ENCODE results near the gene EDC3. TPM values are rescaled to one million over a fixed set of nuclear protein-coding genes. Genes with fewer than 3 reads are reported as not detected.

Gene EDC3
- total and polyA plus RNA-seq, 7 donors = 11.6 to 22.0 (median 16.8) TPM

DNA sequence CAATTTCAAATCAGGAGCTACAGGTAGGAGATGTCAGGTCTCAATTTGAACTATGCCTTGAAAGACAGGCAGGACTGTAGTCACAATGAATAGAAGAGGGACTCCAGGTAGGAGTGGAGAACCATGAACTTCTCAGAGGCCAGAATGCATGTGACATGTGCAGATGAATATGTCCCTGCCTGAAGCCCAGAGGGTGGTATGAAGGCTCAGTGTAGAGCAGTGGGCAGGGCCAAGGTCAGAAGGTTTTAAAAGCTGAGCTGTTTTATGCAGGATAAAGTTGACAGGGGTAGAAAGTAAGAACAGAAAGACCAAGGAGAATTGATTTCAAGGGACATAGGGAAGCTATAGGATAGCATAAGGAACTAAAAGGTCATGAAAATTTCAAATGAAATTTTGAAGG, 49.3 kb downstream of the EDC3 start:
- TF ChIP-seq CTCF (IDR thresholded peaks at IDR 0.05) (no peak), POLR2AphosphoS5 (IDR thresholded peaks at IDR 0.05) (no peak), POLR2A (IDR thresholded peaks at IDR 0.05) (no peak), EP300 (IDR thresholded peaks at IDR 0.05) (no peak)
- H3K4me3 ChIP-seq = no peak overlapping the region
- intact Hi-C loops (cut with DNase I) = no loop called here
- H3K27ac ChIP-seq = no peak overlapping the region
- no peaks in the 10 kb centered on the region for H3K9me3 ChIP-seq
- H3K27me3 ChIP-seq = no peaks in the 10 kb centered on the region
- no peak for DNase-seq
- H3K4me1 ChIP-seq = peaks cover 0 to 31% (median 26%) of the 10 kb centered on the region in 4 donors
- H3K36me3 ChIP-seq = peaks cover 0 to 6% (median 0%) of the 10 kb centered on the region in 4 donors

- Histone ChIP-seq H3K9me3 (no peaks in the 10 kb centered on the region), H3K4me3 (no peak overlapping the region), H3K4me1 (peaks cover 0 to 18% (median 17%) of the 10 kb centered on the region in 4 donors), H3K27me3 (no peaks in the 10 kb centered on the region), H3K27ac (peak overlapping the region in 2 of 4 donors; percentile 22 to 30), H3K36me3 (peaks cover 0 to 31% (median 13%) of the 10 kb centered on the region in 4 donors)
- DNase-seq = no peak
- WGBS, 2 donors = 41 to 80% methylated on average over 2 of the region's 2 CpGs
- intact Hi-C loops (cut with DNase I) = no loop called here
- TF ChIP-seq EP300 (IDR thresholded peaks at IDR 0.05) = no peak
- no peak for TF ChIP-seq POLR2A (IDR thresholded peaks at IDR 0.05)
- no peak for TF ChIP-seq POLR2AphosphoS5 (IDR thresholded peaks at IDR 0.05)
- TF ChIP-seq CTCF (IDR thresholded peaks at IDR 0.05) = no peak
These were observed 52.1 kb downstream of the EDC3 start for GRCh38 chr15:74643665-74644204.

GRCh38 chr15:74642734-74643664, 52.8 kb downstream of the EDC3 start:
- no peak overlapping the region for H3K4me3 ChIP-seq
- intact Hi-C loops (cut with DNase I) = no loop called here
- H3K27ac ChIP-seq = peak overlapping the region in 3 of 4 donors; percentile 22 to 30 (median 22)
- H3K36me3 ChIP-seq = peaks cover 0 to 36% (median 15%) of the 10 kb centered on the region in 4 donors
- TF ChIP-seq CTCF (IDR thresholded peaks at IDR 0.05) = no peak
- no peak for DNase-seq
- H3K27me3 ChIP-seq = no peaks in the 10 kb centered on the region
- no peaks in the 10 kb centered on the region for H3K9me3 ChIP-seq
- WGBS, 2 donors = 16 to 60% methylated on average over 11 of the region's 11 CpGs
- peaks cover 0 to 18% (median 17%) of the 10 kb centered on the region in 4 donors for H3K4me1 ChIP-seq

DNA sequence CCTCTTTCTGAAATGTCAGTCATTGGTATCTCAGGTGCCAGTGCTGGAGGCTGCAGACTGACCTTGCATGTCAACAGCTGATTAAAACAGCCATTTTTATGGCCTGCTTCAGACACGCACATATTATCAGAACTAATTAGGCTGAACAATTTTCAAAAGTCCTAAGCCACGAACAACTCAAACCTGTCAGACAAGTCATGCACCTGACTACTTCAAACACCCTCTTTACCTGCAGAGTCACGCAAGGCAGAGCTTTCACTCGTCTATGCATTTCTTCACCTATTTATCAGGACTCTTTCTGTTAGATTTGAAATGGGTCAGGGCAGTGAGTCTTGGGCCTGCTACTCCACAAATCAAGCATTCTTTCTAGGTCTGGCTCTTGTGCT, 53.5 kb downstream of the EDC3 start:
- WGBS, 2 donors = 21 to 67% methylated on average over 4 of the region's 4 CpGs
- H3K9me3 ChIP-seq = no peaks in the 10 kb centered on the region
- H3K36me3 ChIP-seq = peaks cover 0 to 43% (median 17%) of the 10 kb centered on the region in 4 donors
- no peaks in the 10 kb centered on the region for H3K27me3 ChIP-seq
- H3K27ac ChIP-seq = peak overlapping the region in 3 of 4 donors; percentile 22 to 30 (median 22)
- intact Hi-C loops (cut with DNase I) = no loop called here
- DNase-seq = no peak
- no peak overlapping the region for H3K4me3 ChIP-seq
- H3K4me1 ChIP-seq = peaks cover 0 to 18% (median 17%) of the 10 kb centered on the region in 4 donors
- TF ChIP-seq POLR2A (IDR thresholded peaks at IDR 0.05) (no peak), CTCF (IDR thresholded peaks at IDR 0.05) (no peak), POLR2AphosphoS5 (IDR thresholded peaks at IDR 0.05) (no peak), EP300 (IDR thresholded peaks at IDR 0.05) (no peak)

Data from sigmoid colon (tissue), 7 donors.